ENCODE results near the gene CATSPER1.
"Not testable (repeated sequence)": the region's sequence is repeated elsewhere in the genome, so short reads cannot be mapped to it uniquely, and the experiment has no call there.

Gene CATSPER1

GRCh38 chr11:66032957-66033735 is 6.9 kb upstream of the CATSPER1 start:
- no peaks in the 10 kb centered on the region for H3K36me3 ChIP-seq (replicated peaks; ENCODE audit: low read depth, low read length)
- peaks cover 3% of the 10 kb centered on the region for H3K27me3 ChIP-seq (ENCODE audit: low read depth, low read length)
- no peak for TF ChIP-seq CTCF (IDR thresholded peaks at IDR 0.05; ENCODE audit: low read depth, low read length)
- TF ChIP-seq EZH2phosphoT487 (IDR thresholded peaks at IDR 0.05; ENCODE audit: low read depth), result no peak
- H3K4me2 ChIP-seq (ENCODE audit: low read length), result no peak overlapping the region
- peaks cover 4% of the 10 kb centered on the region for H3K4me1 ChIP-seq (ENCODE audit: low read length)
- no peak overlapping the region for H3K27ac ChIP-seq (ENCODE audit: low read length)
- H3K9me3 ChIP-seq (ENCODE audit: insufficient read depth, low read length), result no peaks in the 10 kb centered on the region
- no peaks in the 10 kb centered on the region for H3K79me2 ChIP-seq (ENCODE audit: low read length)
- H4K20me1 ChIP-seq (ENCODE audit: insufficient read depth, low read length), result no peaks in the 10 kb centered on the region
- H2AFZ ChIP-seq (ENCODE audit: low read depth, low read length), result no peak overlapping the region
- no peak overlapping the region for H3K4me3 ChIP-seq (ENCODE audit: low read length)
- H3K9ac ChIP-seq (ENCODE audit: low read length), result no peak overlapping the region

- H3K27ac ChIP-seq (ENCODE audit: low read length); H3K9ac ChIP-seq (ENCODE audit: low read length); H4K20me1 ChIP-seq (ENCODE audit: insufficient read depth, low read length); H3K4me2 ChIP-seq (ENCODE audit: low read length); H3K79me2 ChIP-seq (ENCODE audit: low read length); H3K9me3 ChIP-seq (ENCODE audit: insufficient read depth, low read length); H3K4me3 ChIP-seq (ENCODE audit: low read length); H2AFZ ChIP-seq (ENCODE audit: low read depth, low read length); H3K36me3 ChIP-seq (replicated peaks; ENCODE audit: low read depth, low read length); H3K4me1 ChIP-seq (ENCODE audit: low read length): not testable (repeated sequence)
- H3K27me3 ChIP-seq (ENCODE audit: low read depth, low read length), result peaks cover 12% of the 10 kb centered on the region
These were observed 3.2 kb downstream of the CATSPER1 start for GRCh38 chr11:66023186-66023440.

- Histone ChIP-seq H2AFZ (ENCODE audit: low read depth, low read length) (peak overlapping the region; percentile 83), H3K4me1 (ENCODE audit: low read length) (peaks cover 2% of the 10 kb centered on the region; the same call in 1 of the 2 replicates), H3K9ac (ENCODE audit: low read length) (no peak overlapping the region), H3K79me2 (ENCODE audit: low read length) (no peaks in the 10 kb centered on the region), H3K4me3 (ENCODE audit: low read length) (peak overlapping the region; percentile 31), H3K27ac (ENCODE audit: low read length) (no peak overlapping the region), H4K20me1 (ENCODE audit: insufficient read depth, low read length) (no peaks in the 10 kb centered on the region), H3K36me3 (replicated peaks; ENCODE audit: low read depth, low read length) (no peaks in the 10 kb centered on the region), H3K27me3 (ENCODE audit: low read depth, low read length) (peaks cover 10% of the 10 kb centered on the region), H3K9me3 (ENCODE audit: insufficient read depth, low read length) (no peaks in the 10 kb centered on the region), H3K4me2 (ENCODE audit: low read length) (peak overlapping the region; percentile 74)
- no peak for TF ChIP-seq EZH2phosphoT487 (IDR thresholded peaks at IDR 0.05; ENCODE audit: low read depth)
- peak; percentile 93 for TF ChIP-seq CTCF (IDR thresholded peaks at IDR 0.05; ENCODE audit: low read depth, low read length)
These were observed 3.7 kb downstream of the CATSPER1 start for GRCh38 chr11:66022401-66023185.

- TF ChIP-seq CTCF (IDR thresholded peaks at IDR 0.05; ENCODE audit: low read depth, low read length), result no peak
- no peak for TF ChIP-seq EZH2phosphoT487 (IDR thresholded peaks at IDR 0.05; ENCODE audit: low read depth)
- H2AFZ ChIP-seq (ENCODE audit: low read depth, low read length), result no peak overlapping the region
- no peaks in the 10 kb centered on the region for H3K36me3 ChIP-seq (replicated peaks; ENCODE audit: low read depth, low read length)
- H4K20me1 ChIP-seq (ENCODE audit: insufficient read depth, low read length), result no peaks in the 10 kb centered on the region
- peaks cover 2% of the 10 kb centered on the region; the same call in 1 of the 2 replicates for H3K4me1 ChIP-seq (ENCODE audit: low read length)
- no peak overlapping the region for H3K9ac ChIP-seq (ENCODE audit: low read length)
- H3K4me2 ChIP-seq (ENCODE audit: low read length), result no peak overlapping the region
- no peaks in the 10 kb centered on the region for H3K79me2 ChIP-seq (ENCODE audit: low read length)
- peaks cover 10% of the 10 kb centered on the region for H3K27me3 ChIP-seq (ENCODE audit: low read depth, low read length)
- no peak overlapping the region for H3K27ac ChIP-seq (ENCODE audit: low read length)
- H3K9me3 ChIP-seq (ENCODE audit: insufficient read depth, low read length), result no peaks in the 10 kb centered on the region
- no peak overlapping the region for H3K4me3 ChIP-seq (ENCODE audit: low read length)
These were observed 5.5 kb downstream of the CATSPER1 start for GRCh38 chr11:66020618-66021357.
